GM20000 (cell line): ENCODE measurements around the gene C3AR1.
"Not testable (repeated sequence)": the region's sequence is repeated elsewhere in the genome, so short reads cannot be mapped to it uniquely, and the experiment has no call there.

ENCODE experiments used
- DNase-seq: peaks from one replicate; pipeline ENCODE4 v3.0.0; 2012; ENCODE audit warnings: low spot score
- TF ChIP-seq, protein P1 (sequence below): IDR thresholded peaks from 2 replicates; pipeline ENCODE4 v1.5.1; 2012; ENCODE audit warnings: mild to moderate bottlenecking, control low read depth; ENCODE audit errors: extremely low read depth, missing control alignments

C3AR1 gene

DNA sequence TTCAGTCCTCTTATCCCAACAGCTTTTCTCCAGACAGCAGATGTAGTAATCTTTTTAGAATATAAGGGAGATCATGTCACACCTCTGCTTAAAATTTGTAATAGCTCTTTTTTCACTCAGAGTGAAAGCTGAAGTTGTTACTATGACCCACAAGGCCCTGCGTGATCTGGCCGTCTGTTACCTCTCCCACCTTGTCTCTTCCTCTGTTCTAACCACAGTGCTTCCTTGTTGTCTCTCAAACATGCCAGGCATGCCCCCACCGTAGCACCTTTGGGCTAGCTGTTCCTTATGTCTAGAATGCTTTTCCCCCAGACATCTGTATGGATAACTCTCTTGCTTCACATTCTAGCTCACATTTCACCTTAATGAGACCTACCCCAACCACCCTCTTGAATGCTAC, 22.4 kb upstream of the C3AR1 start:
- peak; percentile 43 for DNase-seq
- TF ChIP-seq, protein P1, sequence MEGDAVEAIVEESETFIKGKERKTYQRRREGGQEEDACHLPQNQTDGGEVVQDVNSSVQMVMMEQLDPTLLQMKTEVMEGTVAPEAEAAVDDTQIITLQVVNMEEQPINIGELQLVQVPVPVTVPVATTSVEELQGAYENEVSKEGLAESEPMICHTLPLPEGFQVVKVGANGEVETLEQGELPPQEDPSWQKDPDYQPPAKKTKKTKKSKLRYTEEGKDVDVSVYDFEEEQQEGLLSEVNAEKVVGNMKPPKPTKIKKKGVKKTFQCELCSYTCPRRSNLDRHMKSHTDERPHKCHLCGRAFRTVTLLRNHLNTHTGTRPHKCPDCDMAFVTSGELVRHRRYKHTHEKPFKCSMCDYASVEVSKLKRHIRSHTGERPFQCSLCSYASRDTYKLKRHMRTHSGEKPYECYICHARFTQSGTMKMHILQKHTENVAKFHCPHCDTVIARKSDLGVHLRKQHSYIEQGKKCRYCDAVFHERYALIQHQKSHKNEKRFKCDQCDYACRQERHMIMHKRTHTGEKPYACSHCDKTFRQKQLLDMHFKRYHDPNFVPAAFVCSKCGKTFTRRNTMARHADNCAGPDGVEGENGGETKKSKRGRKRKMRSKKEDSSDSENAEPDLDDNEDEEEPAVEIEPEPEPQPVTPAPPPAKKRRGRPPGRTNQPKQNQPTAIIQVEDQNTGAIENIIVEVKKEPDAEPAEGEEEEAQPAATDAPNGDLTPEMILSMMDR: no peak

DNA sequence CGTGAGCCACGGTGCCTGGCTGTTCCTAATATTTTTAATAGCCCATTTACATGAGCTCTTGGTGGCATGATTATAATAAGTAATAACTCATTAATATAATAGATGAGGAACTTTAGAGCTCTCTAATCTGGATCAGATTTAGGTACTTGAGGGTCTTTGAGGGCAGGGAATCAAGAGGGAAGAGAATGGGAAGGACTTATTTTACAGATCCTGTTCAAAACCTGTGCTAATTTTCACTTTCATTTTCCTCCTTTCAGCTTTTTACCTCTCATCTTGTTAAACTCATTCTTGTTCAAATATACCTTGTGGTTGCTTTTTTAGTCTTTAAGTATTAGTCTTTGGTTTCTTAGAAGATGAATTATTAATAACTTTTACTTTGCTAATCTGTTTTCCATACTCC, 21.5 kb upstream of the C3AR1 start:
- TF ChIP-seq, protein P1: no peak
- peak; percentile 13 for DNase-seq

DNA sequence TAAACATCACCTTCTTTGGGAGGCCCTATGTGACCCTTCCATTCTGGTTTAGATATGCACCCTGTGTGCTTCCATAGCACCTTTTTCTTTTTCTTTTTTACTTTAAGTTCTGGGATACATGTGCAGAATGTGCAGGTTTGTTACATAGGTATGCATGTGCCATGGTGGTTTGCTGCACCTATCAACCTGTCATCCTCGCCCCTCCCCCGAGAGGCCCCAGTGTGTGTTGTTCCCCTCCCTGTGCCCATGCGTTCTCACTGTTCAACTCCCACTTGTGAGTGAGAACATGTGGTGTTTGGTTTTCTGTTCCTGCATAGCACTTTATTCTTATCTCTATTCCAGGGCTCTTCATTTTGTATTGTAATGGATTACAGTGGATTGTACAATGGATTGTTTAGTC, 18.2 kb upstream of the C3AR1 start:
- not testable (repeated sequence) for DNase-seq

DNA sequence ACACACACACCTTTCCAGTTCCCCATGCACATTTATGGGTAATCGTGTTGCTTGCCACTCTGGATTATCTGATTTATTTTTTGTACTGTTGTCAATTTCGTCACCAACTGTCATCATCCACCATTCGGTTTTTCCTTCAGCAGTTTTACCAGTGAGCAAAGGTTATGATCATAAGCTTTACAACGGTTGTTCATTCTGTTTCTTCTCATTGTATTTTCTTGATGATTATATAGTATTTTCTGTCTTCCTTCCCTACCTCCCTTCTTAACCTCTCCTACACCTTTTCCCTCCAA, 16.6 kb upstream of the C3AR1 start:
- TF ChIP-seq, protein P1: no peak
- no peak for DNase-seq

DNA sequence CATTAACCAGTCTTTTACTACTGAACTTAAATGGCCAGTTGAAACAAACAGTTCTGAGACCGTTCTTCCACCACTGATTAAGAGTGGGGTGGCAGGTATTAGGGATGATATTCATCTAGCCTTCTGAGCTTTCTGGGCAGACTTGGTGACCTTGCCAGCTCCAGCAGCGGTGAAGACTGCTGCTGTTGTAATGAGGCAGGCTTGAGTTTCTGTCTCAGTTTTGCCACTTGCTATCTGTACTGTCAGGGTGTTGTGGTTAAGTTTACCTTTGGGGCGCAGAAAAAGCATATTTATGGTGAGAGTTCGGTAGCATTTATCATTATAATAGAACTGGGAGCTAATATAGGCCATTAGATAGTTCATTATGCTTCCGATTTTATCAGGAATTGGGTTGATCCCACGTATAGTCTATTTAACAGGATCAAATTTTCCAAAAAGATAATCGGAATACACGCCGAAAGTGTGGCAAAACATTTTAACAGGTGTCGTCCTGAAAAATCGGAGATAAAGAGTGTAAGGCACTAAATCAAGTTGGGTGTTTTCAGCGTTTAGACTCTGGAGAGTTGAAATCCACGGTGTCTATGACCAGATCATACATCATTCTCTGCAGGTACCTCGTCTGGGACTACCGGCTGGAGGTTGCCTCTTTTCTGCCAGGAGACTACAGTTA, 15.2 kb upstream of the C3AR1 start:
- no peak for DNase-seq
- TF ChIP-seq, protein P1: no peak

DNA sequence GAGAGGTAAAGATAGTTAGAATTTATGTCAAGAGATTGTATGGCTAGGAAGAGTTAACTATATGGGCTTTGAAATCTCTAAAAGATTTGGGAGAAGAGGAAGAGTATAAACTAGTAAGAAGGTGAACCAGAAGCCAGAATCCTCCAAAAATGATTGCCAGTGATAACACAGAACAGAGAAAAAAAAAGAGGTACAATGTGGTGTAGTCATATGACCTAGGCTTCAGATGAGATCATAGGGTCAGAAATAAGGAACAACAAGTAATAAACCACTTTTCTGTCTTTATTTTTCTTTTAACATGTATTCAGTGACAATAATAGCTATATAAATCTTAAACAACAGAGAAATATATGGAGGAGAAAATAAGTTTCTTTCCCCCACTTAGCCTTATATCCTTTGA, 14.0 kb upstream of the C3AR1 start:
- TF ChIP-seq, protein P1: no peak
- DNase-seq: peak; percentile 14

DNA sequence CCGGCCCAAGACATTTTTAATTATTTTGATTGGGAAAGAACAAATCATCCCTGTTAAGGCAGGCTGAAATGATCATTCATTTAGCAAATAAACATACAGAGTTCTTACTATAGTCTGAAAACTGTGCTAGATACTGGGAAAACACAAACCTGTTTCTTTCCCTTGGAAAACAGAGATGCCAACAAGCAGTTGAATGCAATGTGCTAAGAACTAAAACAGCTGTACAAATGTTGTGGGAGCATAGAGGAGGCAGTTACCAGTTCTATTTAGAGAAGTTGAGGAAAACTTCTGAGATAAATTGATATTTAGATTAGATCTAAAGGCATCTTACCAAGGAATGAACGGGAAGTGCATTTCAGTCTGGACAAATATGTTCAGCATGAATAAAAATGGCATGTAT, 12.8 kb upstream of the C3AR1 start:
- DNase-seq: no peak
- TF ChIP-seq, protein P1: no peak

DNA sequence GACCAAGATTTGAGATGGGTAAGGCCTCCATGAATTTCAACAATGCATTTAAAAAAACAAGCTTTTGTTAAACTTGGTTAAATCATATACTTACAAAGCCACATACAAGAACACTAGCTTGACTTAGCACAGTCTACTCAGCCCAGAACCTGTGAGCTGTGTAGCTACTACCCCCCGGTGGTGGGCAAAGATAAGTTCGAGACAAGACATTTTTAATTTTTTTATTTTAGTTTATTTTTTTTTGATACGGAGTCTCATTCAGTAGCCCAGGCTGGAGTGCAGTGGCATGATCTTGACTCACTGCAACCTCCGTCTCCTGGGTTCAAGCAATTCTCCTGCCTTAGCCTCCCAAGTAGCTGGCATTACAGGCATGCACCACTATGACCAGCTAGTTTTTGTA, 12.2 kb upstream of the C3AR1 start:
- DNase-seq: peak; percentile 21
- TF ChIP-seq, protein P1: no peak
